Stimulated activated CD4-positive, alpha-beta T cell treated with anti-CD3 and anti-CD28 coated beads, Interleukin-1b, Interleukin-23, amount 100 ng/mL, for 4 hours (primary cell): Measurements from ENCODE around the gene SLC38A11.

ENCODE experiments used
- DNase-seq, 2 donors: peaks; one replicate each; pipeline ENCODE4 v3.0.0-alpha.2; 2020; ENCODE audit warnings: low read depth in 2 of 2

Gene SLC38A11

GRCh38 chr2:164972216-164972615, 16.9 kb upstream of the SLC38A11 start:
- no peak for DNase-seq

- no peak for DNase-seq
Observed at GRCh38 chr2:164969909-164970690, 14.8 kb upstream of the SLC38A11 start.

DNA sequence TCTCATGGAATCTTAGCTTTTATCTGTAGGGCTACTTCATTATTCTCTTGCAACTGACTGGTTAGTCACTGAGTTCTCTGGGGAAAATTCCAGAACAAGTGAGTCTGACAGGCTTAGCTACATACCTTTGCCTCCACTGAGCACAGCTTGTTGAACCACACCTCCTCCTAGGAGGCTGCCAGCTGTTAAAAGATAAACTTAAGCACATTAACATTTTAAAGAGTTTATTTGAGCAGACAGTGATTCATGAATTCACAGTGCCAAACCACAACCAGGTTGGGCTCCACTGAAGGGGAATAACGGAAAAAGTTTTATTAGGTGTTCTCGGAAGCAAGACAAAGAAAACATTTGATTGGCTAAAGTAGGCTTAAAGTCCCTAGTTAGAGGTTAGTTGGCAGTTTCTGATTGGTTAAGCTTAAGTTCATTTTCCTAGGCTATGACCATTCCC, 12.5 kb upstream of the SLC38A11 start:
- no peak for DNase-seq

- DNase-seq, result no peak
Observed at GRCh38 chr2:164967361-164967760, 12.0 kb upstream of the SLC38A11 start.

DNA sequence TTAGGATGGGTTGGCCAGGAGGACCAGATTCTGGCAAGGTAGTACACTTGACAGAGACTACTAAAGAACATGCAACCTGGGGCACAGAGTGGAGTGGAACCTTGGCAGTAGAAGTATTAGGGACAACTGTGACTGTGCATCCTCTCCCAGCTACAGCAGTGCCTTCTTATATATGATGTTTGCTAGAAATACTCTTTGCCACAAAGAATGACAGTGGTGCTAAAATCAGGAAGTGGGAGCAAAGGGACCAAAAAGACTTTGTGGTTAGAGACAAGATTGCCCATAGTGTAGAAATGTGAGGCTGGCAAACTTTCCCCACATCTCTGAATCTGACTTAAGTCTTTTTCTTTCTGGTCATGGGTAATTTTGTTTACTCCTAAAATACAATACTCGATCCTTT, 9.4 kb upstream of the SLC38A11 start:
- no peak for DNase-seq

GRCh38 chr2:164960159-164960558, 4.8 kb upstream of the SLC38A11 start:
- DNase-seq, result no peak

GRCh38 chr2:164954186-164954585, 1.1 kb downstream of the SLC38A11 start:
- DNase-seq, result no peak

DNA sequence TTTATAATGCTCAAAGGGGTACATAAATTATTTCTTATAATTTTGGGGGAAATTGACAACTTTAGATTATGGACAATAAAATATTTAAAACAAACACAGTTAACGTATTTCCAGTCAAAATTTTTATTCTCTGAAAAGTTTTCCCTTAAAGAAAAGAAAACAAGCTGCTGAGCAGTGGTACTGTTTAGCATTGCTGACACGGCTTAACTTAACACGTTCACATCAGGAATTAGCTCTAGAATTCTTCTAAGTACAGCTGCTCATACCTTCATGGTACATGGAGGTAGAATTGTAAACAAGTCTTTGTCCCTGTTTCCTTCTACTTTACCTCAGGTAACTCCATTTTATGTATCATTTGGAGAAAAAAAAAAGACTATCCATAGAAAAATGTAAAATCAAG, 2.0 kb downstream of the SLC38A11 start:
- no peak for DNase-seq

DNA sequence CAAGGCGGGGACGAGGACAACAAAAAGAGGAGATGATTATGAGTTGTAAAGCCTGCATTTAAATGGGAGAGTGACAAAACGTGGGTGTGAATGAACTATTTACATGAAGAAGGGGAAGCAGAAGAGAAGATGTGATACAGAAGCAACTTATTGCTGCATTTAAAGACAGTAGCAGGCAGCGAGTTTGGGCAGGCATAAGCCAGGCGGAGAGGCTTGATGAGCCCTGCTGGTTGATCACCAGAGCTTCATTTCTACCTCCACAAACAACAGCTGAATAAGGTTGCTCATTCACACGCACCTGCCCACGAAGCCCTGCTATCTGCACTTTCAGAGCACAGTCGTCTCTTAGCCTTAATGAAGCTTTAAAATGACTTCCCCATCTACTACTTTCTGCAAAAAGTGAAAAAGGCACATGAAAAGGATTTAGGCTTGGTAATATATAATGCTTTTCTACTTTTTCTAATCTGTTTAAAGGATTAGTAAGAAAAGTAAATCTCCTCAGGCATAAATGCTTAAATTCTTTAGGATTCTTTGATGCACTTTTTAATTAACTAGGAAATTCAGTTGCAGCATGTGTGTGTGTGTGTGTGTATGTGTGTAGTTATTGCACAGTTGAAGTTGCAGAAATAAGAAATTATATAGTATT, 3.1 kb downstream of the SLC38A11 start:
- DNase-seq, result no peak

DNA sequence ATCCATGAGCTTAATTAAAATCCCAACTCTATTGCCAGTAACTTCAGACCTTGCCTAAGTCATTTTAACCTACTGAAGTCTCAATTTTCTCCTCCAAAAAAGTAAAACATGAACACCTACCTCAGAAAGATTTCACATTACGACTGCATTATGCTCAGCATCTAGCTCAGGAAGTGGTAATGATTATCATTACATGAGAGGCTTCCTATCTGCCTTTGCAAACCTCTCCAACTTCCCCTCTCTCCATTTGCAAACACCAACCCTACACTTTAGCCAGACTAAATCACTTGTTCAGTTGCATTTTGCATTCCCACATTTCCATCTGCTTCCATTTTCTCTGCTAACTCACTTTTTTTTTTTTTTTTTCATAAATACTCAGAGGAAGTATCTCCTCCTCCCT, 6.8 kb downstream of the SLC38A11 start:
- DNase-seq, result no peak

- no peak for DNase-seq
Observed at GRCh38 chr2:164947281-164947680, 8.0 kb downstream of the SLC38A11 start.

DNA sequence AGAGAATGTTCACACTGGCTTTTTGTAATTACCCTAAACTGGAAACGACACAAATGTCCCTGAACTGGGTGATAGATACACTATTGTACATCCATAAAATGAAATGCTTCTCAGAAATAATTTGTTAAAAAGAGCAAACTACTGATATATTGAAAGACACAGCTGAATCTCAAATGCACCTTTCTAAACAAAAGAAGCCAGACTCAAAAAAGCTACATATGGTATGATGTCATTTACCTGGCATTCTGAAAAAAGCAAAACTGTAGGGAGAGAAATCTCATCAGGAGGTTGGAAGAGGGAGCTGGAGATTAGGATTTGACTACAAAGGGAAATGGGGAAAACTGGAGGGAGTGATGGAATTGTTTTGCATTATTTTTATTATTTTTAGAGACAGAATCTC, 12.0 kb downstream of the SLC38A11 start:
- no peak for DNase-seq

DNA sequence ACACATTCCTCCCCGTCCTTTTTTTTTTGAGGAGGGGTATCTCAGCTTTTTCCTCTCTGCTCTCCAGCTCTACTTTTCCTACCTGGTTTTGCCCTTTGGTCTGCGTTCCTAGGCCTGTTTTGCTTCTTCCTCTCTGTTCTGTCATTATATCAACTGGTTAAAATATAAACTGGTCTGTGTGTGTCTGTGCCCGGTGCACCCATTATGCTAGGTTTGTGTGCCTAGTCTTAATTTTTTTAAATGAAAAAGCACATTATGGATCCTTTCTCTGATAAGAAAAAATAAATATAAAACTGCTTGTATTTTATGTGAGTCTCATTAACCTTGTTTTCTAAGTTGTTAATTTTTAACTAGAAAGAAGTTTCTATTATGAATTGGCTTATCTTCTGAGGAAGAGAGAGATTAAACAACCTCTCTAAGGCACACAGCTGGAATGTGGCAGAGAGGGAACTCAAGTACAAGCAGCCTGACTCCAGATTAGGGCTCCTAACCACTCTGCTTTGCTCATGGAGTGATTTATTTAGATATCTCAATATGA, 17.4 kb downstream of the SLC38A11 start:
- DNase-seq, result no peak

GRCh38 chr2:164935118-164936101, 19.9 kb downstream of the SLC38A11 start:
- DNase-seq, result no peak

- no peak for DNase-seq
Observed at GRCh38 chr2:164934401-164935117, 20.8 kb downstream of the SLC38A11 start.

- DNase-seq, result no peak
Observed at GRCh38 chr2:164933671-164934189, 21.6 kb downstream of the SLC38A11 start.

DNA sequence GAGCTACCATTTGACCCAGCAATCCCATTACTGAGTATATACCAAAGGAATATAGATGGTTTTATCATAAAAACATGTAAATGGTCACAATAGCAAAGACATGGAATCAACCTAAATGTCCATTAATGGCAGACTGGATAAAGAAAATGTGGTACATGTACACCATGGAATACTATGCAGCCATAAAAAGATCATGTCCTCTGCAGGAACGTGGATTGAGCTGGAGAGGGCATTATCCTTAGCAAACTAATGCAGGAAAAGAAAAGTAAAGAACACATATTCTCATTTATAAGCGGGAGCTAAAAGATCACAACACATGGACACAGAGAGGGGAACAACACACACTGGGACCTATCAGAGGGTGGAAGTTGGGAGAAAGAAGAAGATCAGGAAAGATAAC, 22.9 kb downstream of the SLC38A11 start:
- no peak for DNase-seq

DNA sequence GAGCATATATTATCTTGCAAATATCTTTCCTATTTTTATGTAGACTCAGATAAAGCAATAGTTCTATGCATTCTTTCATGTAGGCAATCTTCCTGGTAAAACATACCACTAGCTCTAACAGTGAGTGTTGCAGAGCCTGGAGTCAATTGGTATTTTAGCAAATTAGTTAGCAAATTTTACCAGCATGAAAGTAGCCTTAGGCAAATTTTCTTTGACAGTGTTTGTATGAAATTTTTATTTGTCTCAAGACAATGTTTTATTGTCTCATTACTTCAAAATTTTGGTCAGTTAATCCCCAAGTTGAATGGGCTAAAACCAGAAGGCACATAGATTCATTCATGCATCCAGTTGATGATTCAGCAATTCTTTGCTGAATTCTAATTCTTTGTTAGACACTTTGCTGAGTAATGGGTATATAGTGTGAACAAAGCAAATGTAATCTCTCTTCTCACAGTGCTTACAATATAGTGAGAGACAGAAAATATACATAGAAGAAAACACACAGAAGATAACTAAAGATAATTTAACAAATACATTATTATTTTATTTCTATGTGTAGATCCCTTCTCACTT, 27.1 kb downstream of the SLC38A11 start:
- DNase-seq, result no peak

- DNase-seq, result no peak
Observed at GRCh38 chr2:164922134-164922533, 33.2 kb downstream of the SLC38A11 start.

- no peak for DNase-seq
Observed at GRCh38 chr2:164920430-164920829, 34.9 kb downstream of the SLC38A11 start.
